A549 (cell line): ENCODE results near the gene SORBS1.

Experiments used
- CHD2 ChIP-seq: fragments of 150-350 bp; IDR thresholded peaks from 2 replicates; pipeline ENCODE4 v1.6.1; 2014; ENCODE audit warnings: low read length; ENCODE audit not compliant: partially characterized antibody
- HDAC2 ChIP-seq: fragments of 200-600 bp; sonication (generic); IDR thresholded peaks from 2 replicates; pipeline ENCODE4 v1.6.1; 2016
- PHF8 ChIP-seq: fragments of 200-600 bp; sonication (generic); IDR thresholded peaks from 2 replicates; pipeline ENCODE4 v1.6.1; 2016; ENCODE audit warnings: low read depth, mild to moderate bottlenecking, antibody characterized with exemption, moderate library complexity, borderline replicate concordance
- RARB ChIP-seq: fragments of 250-450 bp; sonication (Bioruptor Pico); IDR thresholded peaks from 2 replicates; pipeline ENCODE4 v1.8.0; 2021; ENCODE audit warnings: mild to moderate bottlenecking, moderate library complexity
- ZFP36 ChIP-seq: fragments of 450-650 bp; IDR thresholded peaks from 2 replicates; pipeline ENCODE4 v1.6.1; 2014; ENCODE audit warnings: borderline replicate concordance; ENCODE audit not compliant: partially characterized antibody
- TF ChIP-seq, protein P1 (sequence below): fragments of >200 bp; sonication (Bioruptor Twin); formaldehyde crosslinking; IDR thresholded peaks from 2 replicates; pipeline ENCODE4 v1.6.1; 2016
- TF ChIP-seq, protein P2 (sequence below): fragments of >200 bp; sonication (Bioruptor Twin); formaldehyde crosslinking; IDR thresholded peaks from 3 replicates; pipeline ENCODE4 v1.5.1; 2016
- TF ChIP-seq, protein P3 (sequence below): fragments of 450-650 bp; IDR thresholded peaks from 2 replicates; pipeline ENCODE4 v1.6.1; 2014; ENCODE audit warnings: antibody characterized with exemption

DNA sequence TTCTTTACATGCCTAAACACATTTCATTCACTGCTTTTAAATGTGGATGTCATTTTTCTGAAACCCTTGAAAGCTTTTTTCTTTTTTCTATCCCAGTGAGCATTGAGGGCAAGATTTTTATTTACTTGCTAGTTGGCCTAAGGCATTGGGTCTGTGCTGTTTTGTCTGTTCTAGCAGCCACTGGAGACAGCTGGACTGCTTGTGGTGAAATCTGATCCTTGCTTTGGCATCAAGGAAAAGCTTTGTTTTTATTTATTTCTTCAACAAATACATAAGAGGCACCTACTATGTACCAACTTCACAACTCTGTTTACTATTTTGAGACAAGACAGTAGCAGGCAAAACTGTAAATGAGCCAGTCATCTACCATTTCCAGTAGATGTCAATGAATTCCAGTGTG is 241.9 kb downstream of the SORBS1 start:
- TF ChIP-seq PHF8 (no peak), CHD2 (no peak), ZFP36 (no peak), HDAC2 (no peak), RARB (no peak)
- TF ChIP-seq, protein P1, sequence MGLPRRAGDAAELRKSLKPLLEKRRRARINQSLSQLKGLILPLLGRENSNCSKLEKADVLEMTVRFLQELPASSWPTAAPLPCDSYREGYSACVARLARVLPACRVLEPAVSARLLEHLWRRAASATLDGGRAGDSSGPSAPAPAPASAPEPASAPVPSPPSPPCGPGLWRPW, result no peak
- TF ChIP-seq, protein P2, sequence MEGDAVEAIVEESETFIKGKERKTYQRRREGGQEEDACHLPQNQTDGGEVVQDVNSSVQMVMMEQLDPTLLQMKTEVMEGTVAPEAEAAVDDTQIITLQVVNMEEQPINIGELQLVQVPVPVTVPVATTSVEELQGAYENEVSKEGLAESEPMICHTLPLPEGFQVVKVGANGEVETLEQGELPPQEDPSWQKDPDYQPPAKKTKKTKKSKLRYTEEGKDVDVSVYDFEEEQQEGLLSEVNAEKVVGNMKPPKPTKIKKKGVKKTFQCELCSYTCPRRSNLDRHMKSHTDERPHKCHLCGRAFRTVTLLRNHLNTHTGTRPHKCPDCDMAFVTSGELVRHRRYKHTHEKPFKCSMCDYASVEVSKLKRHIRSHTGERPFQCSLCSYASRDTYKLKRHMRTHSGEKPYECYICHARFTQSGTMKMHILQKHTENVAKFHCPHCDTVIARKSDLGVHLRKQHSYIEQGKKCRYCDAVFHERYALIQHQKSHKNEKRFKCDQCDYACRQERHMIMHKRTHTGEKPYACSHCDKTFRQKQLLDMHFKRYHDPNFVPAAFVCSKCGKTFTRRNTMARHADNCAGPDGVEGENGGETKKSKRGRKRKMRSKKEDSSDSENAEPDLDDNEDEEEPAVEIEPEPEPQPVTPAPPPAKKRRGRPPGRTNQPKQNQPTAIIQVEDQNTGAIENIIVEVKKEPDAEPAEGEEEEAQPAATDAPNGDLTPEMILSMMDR, result no peak
- TF ChIP-seq, protein P3, sequence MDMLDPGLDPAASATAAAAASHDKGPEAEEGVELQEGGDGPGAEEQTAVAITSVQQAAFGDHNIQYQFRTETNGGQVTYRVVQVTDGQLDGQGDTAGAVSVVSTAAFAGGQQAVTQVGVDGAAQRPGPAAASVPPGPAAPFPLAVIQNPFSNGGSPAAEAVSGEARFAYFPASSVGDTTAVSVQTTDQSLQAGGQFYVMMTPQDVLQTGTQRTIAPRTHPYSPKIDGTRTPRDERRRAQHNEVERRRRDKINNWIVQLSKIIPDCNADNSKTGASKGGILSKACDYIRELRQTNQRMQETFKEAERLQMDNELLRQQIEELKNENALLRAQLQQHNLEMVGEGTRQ, result no peak
